Measurements from ENCODE around the gene SFT2D3. TPM values are rescaled to one million over a fixed set of nuclear protein-coding genes. Genes with fewer than 3 reads are reported as not detected.

SFT2D3 gene
- total and polyA plus RNA-seq, 2 donors (not counting 1 experiment from before 2014, with no cell fraction given) = 3.5 to 14.2 TPM

DNA sequence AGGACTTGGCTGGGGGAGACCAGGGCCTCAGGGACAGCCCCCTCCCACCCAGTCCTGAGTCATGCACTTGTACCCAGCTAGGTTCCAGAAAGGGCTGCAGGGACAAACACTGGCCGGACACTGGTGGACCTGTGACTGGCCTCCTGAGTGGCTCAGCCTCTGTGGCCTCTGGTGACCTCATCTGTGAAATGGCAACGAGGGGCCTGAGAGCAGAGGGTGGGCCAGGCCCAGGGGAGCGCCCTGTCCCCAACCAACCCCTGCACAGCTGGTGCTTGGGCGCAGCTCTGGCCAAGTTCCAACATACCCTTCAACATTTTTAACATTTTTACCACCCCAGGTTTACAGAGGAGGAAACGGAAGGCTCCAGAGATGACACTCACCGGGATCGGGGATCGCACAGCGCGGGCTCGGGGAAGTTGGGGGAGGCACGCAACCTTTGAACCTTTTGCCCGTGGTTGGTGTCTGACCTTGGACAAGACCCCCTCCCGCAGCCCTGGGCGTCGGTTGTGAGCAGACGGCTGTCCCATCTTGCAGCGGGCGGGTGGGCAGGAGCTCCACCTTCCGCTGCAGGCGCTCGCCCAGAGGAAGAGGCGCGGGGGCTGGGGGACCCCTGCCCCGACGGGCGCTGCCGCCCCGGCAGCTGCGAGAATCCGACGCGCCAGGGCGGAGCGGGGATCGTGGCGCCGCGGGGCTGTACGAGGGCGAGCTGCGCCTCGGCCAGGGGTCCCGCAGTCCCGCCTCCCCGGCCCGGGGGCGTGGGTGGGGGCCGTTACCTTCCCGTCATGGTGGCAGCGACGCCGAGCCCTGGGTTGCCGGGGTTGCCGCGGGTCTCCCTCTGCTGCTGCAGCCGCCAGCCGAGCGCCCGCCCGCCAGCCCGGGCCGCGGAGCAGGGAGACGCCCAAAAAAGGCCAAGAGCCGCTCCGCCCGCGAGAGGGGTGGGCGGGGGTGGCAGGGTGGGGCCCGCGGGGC lies 26.8 kb upstream of the SFT2D3 start:
- Histone ChIP-seq H3K79me2 (ENCODE audit: control insufficient read depth, insufficient read depth, low read length) (no peaks in the 10 kb centered on the region), H3K27me3 (replicated peaks in 1 of 4; ENCODE audit: control extremely low read depth in 1 of 4, control insufficient read depth in 3 of 4, insufficient read depth in 4 of 4, low read length in 3 of 4) (peaks cover 0 to 37% (median 23%) of the 10 kb centered on the region in 4 experiments), H3K4me2 (replicated peaks; ENCODE audit: low read depth, low read length, poor library complexity, severe bottlenecking) (peak overlapping the region; percentile 89), H3K9me3 (ENCODE audit: control extremely low read depth in 1 of 3, control insufficient read depth in 2 of 3, insufficient read depth in 1 of 3, low read length in 2 of 3) (peaks cover 0 to 3% (median 0%) of the 10 kb centered on the region in 3 donors), H4K20me1 (ENCODE audit: control insufficient read depth, insufficient read depth, low read length, poor library complexity, severe bottlenecking) (no peaks in the 10 kb centered on the region), H3K36me3 (replicated peaks in 1 of 2; ENCODE audit: control extremely low read depth in 1 of 2, control insufficient read depth in 1 of 2, extremely low read depth in 1 of 2, insufficient read depth in 2 of 2, low read length in 1 of 2) (no peaks in the 10 kb centered on the region), H3K9ac (ENCODE audit: low read length) (peak overlapping the region; percentile 57), H3K4me1 (ENCODE audit: control insufficient read depth in 2 of 2, insufficient read depth in 2 of 2, low read length in 2 of 2) (peaks cover 12 to 14% of the 10 kb centered on the region in 2 donors), H3K4me3 (ENCODE audit: control extremely low read depth in 1 of 5, extremely low read depth in 1 of 5, insufficient read depth in 1 of 5, low read depth in 2 of 5, low read length in 4 of 5) (peak overlapping the region in 3 of 5 experiments; percentile 33 to 58 (median 49)), H2AFZ (ENCODE audit: insufficient read depth, low read depth, low read length, poor library complexity, severe bottlenecking) (peak overlapping the region; percentile 65), H3K27ac (ENCODE audit: low read length in 2 of 2) (no peak overlapping the region)
- ChIA-PET CTCF (interaction anchor here (1.0 to 1.8 kb wide), 3 partner anchors 28 to 83 kb away, joined by 3 to 11 read pairs (median 3); no protein-coding TSS in a partner anchor), POLR2A (interaction anchor here (1.1 kb wide), 1 partner anchor 27 kb away, joined by 4 read pairs; the partner anchor contains the start of gene SFT2D3)
- peaks cover 11% of the 10 kb centered on the region for H3K4me1 Mint-ChIP-seq
- intact Hi-C loops (cut with micrococcal nuclease) = no loop called here
- no peak overlapping the region for H3K27ac Mint-ChIP-seq
- ATAC-seq (ENCODE audit: low read depth) (peak; percentile 59), DNase-seq (peak; percentile 38)
- H3K9me3 Mint-ChIP-seq (ENCODE audit: insufficient read depth) = no peaks in the 10 kb centered on the region
- peak overlapping the region; percentile 72 for H3K4me3 Mint-ChIP-seq
- peaks cover 43% of the 10 kb centered on the region for H3K27me3 Mint-ChIP-seq
- WGBS (ENCODE audit: insufficient coverage) = 9% methylated on average over 55 of the region's 72 CpGs
- TF ChIP-seq EZH2 (IDR thresholded peaks at IDR 0.05; ENCODE audit: borderline replicate concordance, insufficient read depth, low read depth, low read length, poor library complexity, severe bottlenecking) = peak; percentile 77
- TF ChIP-seq, protein P1, sequence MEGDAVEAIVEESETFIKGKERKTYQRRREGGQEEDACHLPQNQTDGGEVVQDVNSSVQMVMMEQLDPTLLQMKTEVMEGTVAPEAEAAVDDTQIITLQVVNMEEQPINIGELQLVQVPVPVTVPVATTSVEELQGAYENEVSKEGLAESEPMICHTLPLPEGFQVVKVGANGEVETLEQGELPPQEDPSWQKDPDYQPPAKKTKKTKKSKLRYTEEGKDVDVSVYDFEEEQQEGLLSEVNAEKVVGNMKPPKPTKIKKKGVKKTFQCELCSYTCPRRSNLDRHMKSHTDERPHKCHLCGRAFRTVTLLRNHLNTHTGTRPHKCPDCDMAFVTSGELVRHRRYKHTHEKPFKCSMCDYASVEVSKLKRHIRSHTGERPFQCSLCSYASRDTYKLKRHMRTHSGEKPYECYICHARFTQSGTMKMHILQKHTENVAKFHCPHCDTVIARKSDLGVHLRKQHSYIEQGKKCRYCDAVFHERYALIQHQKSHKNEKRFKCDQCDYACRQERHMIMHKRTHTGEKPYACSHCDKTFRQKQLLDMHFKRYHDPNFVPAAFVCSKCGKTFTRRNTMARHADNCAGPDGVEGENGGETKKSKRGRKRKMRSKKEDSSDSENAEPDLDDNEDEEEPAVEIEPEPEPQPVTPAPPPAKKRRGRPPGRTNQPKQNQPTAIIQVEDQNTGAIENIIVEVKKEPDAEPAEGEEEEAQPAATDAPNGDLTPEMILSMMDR (IDR thresholded peaks at IDR 0.05) = no peak
